Activated T-cell treated with anti-CD3 and anti-CD28 coated beads, Interleukin-2, amount 50 U/mL, for 72 hours (primary cell): ENCODE results near the gene EFCC1. TPM values are rescaled to one million over a fixed set of nuclear protein-coding genes. Genes with fewer than 3 reads are reported as not detected.

Experiments
- ATAC-seq, 2 donors: fragments of 150-1000 bp; cut with Tn5 transposase; replicated peaks in 1 of 2; 2 replicates each; pipeline ENCODE4 v1.10.0; 2021; ENCODE audit warnings: moderate library complexity in 2 of 2, mild to moderate bottlenecking in 1 of 2
- DNase-seq, 2 donors: peaks; one replicate each; pipeline ENCODE4 v3.0.0; 2021 to 2022; ENCODE audit warnings: mixed read lengths in 1 of 2
- H3K27ac Mint-ChIP-seq: one replicate; pipeline ENCODE4 v1.8.0; 2022; ENCODE audit warnings: mild to moderate bottlenecking, moderate library complexity, mixed read lengths
- H3K27me3 Mint-ChIP-seq: one replicate; pipeline ENCODE4 v1.8.0; 2022; ENCODE audit warnings: low read depth, mixed read lengths
- H3K36me3 Mint-ChIP-seq, 2 donors: one replicate each; pipeline ENCODE4 v1.8.0; 2022; ENCODE audit warnings: mixed read lengths in 2 of 2, mild to moderate bottlenecking in 1 of 2; ENCODE audit not compliant: insufficient read depth in 2 of 2
- H3K4me1 Mint-ChIP-seq: one replicate; pipeline ENCODE4 v1.8.0; 2022; ENCODE audit warnings: low read depth, mixed read lengths
- H3K4me3 Mint-ChIP-seq, 2 donors: one replicate each; pipeline ENCODE4 v1.8.0; 2022; ENCODE audit warnings: mild to moderate bottlenecking in 2 of 2, mixed read lengths in 2 of 2, moderate library complexity in 2 of 2
- H3K9me3 Mint-ChIP-seq, 2 donors: one replicate each; pipeline ENCODE4 v1.8.0; 2022; ENCODE audit warnings: mixed read lengths in 2 of 2
- total RNA-seq, 2 donors: library from RNA; stranded (reverse); gene quantifications; one replicate each; pipeline ENCODE4 v1.2.3, GENCODE V29; 2022

Gene EFCC1
- total RNA-seq, 2 donors from 2014 or later = 0.26 to 0.42 TPM

- no peaks in the 10 kb centered on the region for H3K4me1 Mint-ChIP-seq
- no peaks in the 10 kb centered on the region for H3K9me3 Mint-ChIP-seq
- H3K27ac Mint-ChIP-seq = no peak overlapping the region
- ATAC-seq (no peak), DNase-seq (no peak)
- H3K4me3 Mint-ChIP-seq = no peak overlapping the region
- no peaks in the 10 kb centered on the region for H3K27me3 Mint-ChIP-seq
- no peaks in the 10 kb centered on the region for H3K36me3 Mint-ChIP-seq
Measured at GRCh38 chr3:128987302-128988100, 13.6 kb upstream of the EFCC1 start.

DNA sequence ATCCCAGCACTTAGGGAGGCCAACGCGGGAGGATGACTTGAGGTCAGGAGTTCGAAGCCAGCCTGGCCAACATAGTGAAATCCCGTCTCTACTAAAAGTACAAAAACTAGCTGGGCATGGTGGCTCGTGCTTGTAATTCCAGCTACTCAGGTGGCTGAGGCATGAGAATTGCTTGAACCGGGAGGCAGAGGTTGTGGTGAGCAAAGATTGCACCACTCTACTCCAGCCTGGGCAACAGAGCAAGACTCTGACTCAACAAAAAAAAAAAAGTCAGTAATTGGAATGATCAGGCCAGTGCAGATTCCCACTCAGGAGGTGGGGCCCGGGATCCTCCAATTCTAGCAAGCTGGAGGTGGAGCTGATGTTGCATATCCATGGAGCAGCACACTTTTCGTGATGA is 12.8 kb upstream of the EFCC1 start:
- H3K4me3 Mint-ChIP-seq = no peak overlapping the region
- H3K4me1 Mint-ChIP-seq = peaks cover 1% of the 10 kb centered on the region
- no peak for DNase-seq
- no peak for ATAC-seq
- H3K36me3 Mint-ChIP-seq = no peaks in the 10 kb centered on the region
- H3K27me3 Mint-ChIP-seq = no peaks in the 10 kb centered on the region
- no peaks in the 10 kb centered on the region for H3K9me3 Mint-ChIP-seq
- no peak overlapping the region for H3K27ac Mint-ChIP-seq

GRCh38 chr3:128991355-128991895 is 9.7 kb upstream of the EFCC1 start:
- ATAC-seq = no peak
- Mint-ChIP-seq H3K9me3 (no peaks in the 10 kb centered on the region), H3K4me3 (no peak overlapping the region), H3K36me3 (no peaks in the 10 kb centered on the region), H3K27ac (no peak overlapping the region), H3K4me1 (peaks cover 30% of the 10 kb centered on the region), H3K27me3 (no peaks in the 10 kb centered on the region)
- DNase-seq = no peak

- H3K27ac Mint-ChIP-seq = no peak overlapping the region
- ATAC-seq = no peak
- H3K4me1 Mint-ChIP-seq = peaks cover 30% of the 10 kb centered on the region
- no peaks in the 10 kb centered on the region for H3K9me3 Mint-ChIP-seq
- H3K36me3 Mint-ChIP-seq = no peaks in the 10 kb centered on the region
- no peak for DNase-seq
- H3K4me3 Mint-ChIP-seq = peak overlapping the region; percentile 83 to 92
- H3K27me3 Mint-ChIP-seq = no peaks in the 10 kb centered on the region
Measured at GRCh38 chr3:128992926-128993460, 8.1 kb upstream of the EFCC1 start.

GRCh38 chr3:128993461-128994172 is 7.5 kb upstream of the EFCC1 start, which contains the start of gene CFAP92:
Gene CFAP92, minus strand, starts transcription at chr3:128994076. Its CDS starts 772 bp downstream, at chr3:128993304.
- DNase-seq (peak; percentile 92), ATAC-seq (peak; percentile 98 to 99)
- Mint-ChIP-seq H3K27ac (no peak within 1 kb of the TSS), H3K4me1 (peaks cover 37% of the 10 kb centered on the region), H3K36me3 (no peaks in the 10 kb centered on the region), H3K27me3 (no peaks in the 10 kb centered on the region), H3K9me3 (no peaks in the 10 kb centered on the region), H3K4me3 (peak within 1 kb of the TSS; percentile 83 to 92)

GRCh38 chr3:128994173-128994512 is 7.0 kb upstream of the EFCC1 start:
- H3K9me3 Mint-ChIP-seq = no peaks in the 10 kb centered on the region
- H3K4me1 Mint-ChIP-seq = peaks cover 42% of the 10 kb centered on the region
- H3K27me3 Mint-ChIP-seq = peaks cover 4% of the 10 kb centered on the region
- H3K36me3 Mint-ChIP-seq = no peaks in the 10 kb centered on the region
- H3K4me3 Mint-ChIP-seq = peak overlapping the region; percentile 83 to 92
- ATAC-seq = no peak
- no peak overlapping the region for H3K27ac Mint-ChIP-seq
- no peak for DNase-seq

DNA sequence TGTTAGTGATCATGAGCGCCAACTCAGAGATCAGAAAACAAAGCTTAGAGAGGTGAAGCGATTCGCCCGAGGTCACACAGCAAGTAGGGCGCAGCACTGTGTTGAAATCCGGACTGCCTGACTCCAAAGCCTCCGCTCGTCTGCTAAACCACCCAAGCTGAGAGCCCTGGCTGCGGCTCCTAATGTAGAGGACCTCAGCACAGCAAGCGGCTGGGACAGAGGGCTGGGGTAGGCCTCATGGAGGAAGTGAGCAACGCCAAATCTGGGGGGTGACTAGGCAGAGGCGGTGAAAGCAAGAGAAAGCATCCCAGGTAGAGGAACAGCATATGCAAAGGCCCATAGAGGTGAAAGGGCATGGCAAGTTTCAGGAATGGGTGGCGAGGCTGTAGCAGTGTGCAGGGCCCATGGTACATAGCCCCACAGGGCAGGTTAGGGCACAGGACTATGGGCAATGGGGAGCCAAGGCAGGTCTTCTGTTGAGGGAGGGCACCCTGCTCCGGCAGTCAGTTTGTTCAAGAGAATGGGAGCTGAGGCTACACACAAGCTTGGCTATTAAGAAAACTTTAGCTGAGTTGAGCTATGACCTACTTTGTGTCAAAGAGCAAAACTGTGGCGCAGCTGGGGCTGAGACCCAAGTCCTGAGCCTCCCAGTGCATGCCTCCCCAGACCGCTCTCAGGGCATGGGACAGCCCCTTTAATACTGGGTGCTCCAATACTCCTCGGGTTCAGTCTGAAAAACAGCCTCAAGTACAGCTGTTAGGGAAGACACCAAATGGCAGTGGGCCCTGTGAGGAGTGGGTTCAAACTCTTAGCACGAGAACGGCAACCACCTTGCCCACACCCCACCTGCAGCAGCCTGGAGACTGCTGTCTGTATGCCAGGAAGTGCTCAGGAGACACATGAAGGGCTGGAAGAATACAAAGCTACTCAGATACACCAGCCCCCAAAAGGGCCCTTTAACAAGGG is 6.2 kb upstream of the EFCC1 start:
- ATAC-seq = peak in 1 of 2 donors; percentile 24
- Mint-ChIP-seq H3K4me3 (peak overlapping the region; percentile 83 to 92), H3K36me3 (no peaks in the 10 kb centered on the region), H3K27me3 (peaks cover 6% of the 10 kb centered on the region), H3K27ac (no peak overlapping the region), H3K4me1 (peaks cover 43% of the 10 kb centered on the region), H3K9me3 (no peaks in the 10 kb centered on the region)
- no peak for DNase-seq

GRCh38 chr3:128995737-128996136 is 5.4 kb upstream of the EFCC1 start:
- H3K27ac Mint-ChIP-seq = no peak overlapping the region
- no peaks in the 10 kb centered on the region for H3K9me3 Mint-ChIP-seq
- ATAC-seq (no peak), DNase-seq (no peak)
- no peaks in the 10 kb centered on the region for H3K36me3 Mint-ChIP-seq
- H3K4me3 Mint-ChIP-seq = no peak overlapping the region
- peaks cover 43% of the 10 kb centered on the region for H3K4me1 Mint-ChIP-seq
- peaks cover 15% of the 10 kb centered on the region for H3K27me3 Mint-ChIP-seq

GRCh38 chr3:128996200-128996599 is 4.9 kb upstream of the EFCC1 start:
- DNase-seq (no peak), ATAC-seq (no peak)
- H3K27me3 Mint-ChIP-seq = peaks cover 17% of the 10 kb centered on the region
- no peaks in the 10 kb centered on the region for H3K9me3 Mint-ChIP-seq
- peaks cover 43% of the 10 kb centered on the region for H3K4me1 Mint-ChIP-seq
- H3K4me3 Mint-ChIP-seq = no peak overlapping the region
- no peaks in the 10 kb centered on the region for H3K36me3 Mint-ChIP-seq
- no peak overlapping the region for H3K27ac Mint-ChIP-seq

DNA sequence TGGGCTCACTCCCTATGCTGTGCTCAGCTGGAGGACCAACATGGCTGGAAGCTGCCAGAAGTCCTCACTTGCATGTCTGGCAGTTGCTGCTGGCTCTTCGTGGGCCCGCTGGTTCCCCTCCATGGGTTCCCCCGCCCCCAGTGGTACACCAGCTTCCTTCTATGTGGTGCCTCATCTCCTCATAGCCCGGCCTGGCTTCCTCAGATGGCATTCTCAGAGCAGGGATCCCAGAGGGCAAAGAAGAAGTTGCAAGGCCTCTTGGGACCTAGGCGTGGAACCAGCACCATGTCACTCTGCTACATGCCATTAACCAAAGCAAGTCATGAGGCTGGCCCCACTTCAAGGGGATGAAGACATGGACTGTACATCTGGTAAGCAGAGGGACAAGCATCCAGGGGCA is 4.4 kb upstream of the EFCC1 start:
- Mint-ChIP-seq H3K9me3 (no peaks in the 10 kb centered on the region), H3K27ac (no peak overlapping the region), H3K27me3 (peaks cover 17% of the 10 kb centered on the region), H3K4me3 (no peak overlapping the region), H3K36me3 (no peaks in the 10 kb centered on the region), H3K4me1 (peaks cover 43% of the 10 kb centered on the region)
- ATAC-seq (no peak), DNase-seq (no peak)

DNA sequence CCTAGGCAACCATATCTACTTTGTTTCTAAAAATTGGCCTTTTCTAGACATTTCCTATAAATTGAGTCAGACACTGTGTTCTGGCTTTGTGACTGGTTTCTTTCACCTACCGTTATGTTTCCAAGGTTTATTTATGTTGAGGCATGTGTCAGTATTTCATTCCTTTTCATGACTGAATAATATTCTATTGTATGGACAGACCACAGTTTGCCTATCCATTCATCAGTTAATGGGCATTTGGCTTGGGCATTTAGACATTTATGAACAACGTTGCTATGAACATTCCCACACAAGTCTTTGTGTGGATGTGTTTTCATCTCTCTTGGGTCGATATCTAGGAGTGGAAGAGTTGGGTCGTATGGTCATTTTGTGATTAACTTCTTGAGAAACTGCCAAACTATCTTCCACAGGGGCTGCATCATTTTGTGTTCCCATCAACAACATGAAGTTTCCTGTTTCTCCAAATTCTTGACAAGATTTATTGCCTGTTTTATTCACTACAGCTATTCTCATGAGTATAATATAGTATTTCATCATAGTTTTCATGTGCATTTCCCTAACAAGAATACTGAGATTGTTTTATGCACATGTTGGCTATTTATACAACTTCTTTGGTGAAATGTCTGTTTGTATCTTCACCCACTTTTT is 3.5 kb upstream of the EFCC1 start:
- H3K36me3 Mint-ChIP-seq = no peaks in the 10 kb centered on the region
- H3K9me3 Mint-ChIP-seq = no peaks in the 10 kb centered on the region
- no peak for ATAC-seq
- peaks cover 24% of the 10 kb centered on the region for H3K27me3 Mint-ChIP-seq
- H3K4me1 Mint-ChIP-seq = peaks cover 49% of the 10 kb centered on the region
- H3K27ac Mint-ChIP-seq = no peak overlapping the region
- no peak overlapping the region for H3K4me3 Mint-ChIP-seq
- DNase-seq = no peak

GRCh38 chr3:128998561-128998960 is 2.5 kb upstream of the EFCC1 start:
- DNase-seq = no peak
- no peaks in the 10 kb centered on the region for H3K9me3 Mint-ChIP-seq
- H3K4me1 Mint-ChIP-seq = peaks cover 53% of the 10 kb centered on the region
- H3K27me3 Mint-ChIP-seq = peaks cover 33% of the 10 kb centered on the region
- no peaks in the 10 kb centered on the region for H3K36me3 Mint-ChIP-seq
- H3K4me3 Mint-ChIP-seq = no peak overlapping the region
- ATAC-seq = no peak
- no peak overlapping the region for H3K27ac Mint-ChIP-seq
